Esophagus muscularis mucosa (tissue), 4 donors: ENCODE results near the gene FMN2.

Source experiments
- CTCF ChIP-seq, 3 experiments: fragments of 200-600 bp in 2 of 3; fragments of 450-650 bp in 1 of 3; sonication (generic) in 2 of 3; IDR thresholded peaks; one replicate each; pipeline ENCODE4 v1.5.1; 2017 to 2019; ENCODE audit warnings: antibody characterized with exemption in 3 of 3, mild to moderate bottlenecking in 2 of 3, moderate library complexity in 1 of 3
- EP300 ChIP-seq: sonication (generic); formaldehyde crosslinking; IDR thresholded peaks from one replicate; pipeline ENCODE4 v1.6.1; 2017; ENCODE audit warnings: antibody characterized with exemption
- POLR2A ChIP-seq: fragments of 450-650 bp; IDR thresholded peaks from one replicate; pipeline ENCODE4 v1.6.1; 2017; ENCODE audit warnings: antibody characterized with exemption, moderate library complexity, mild to moderate bottlenecking, low read depth
- POLR2AphosphoS5 ChIP-seq, 2 donors: sonication (generic); formaldehyde crosslinking; IDR thresholded peaks; one replicate each; pipeline ENCODE4 v1.6.1; 2017; ENCODE audit warnings: antibody characterized with exemption in 2 of 2

GRCh38 chr1:240312872-240313271 is 221.2 kb downstream of the FMN2 start:
- TF ChIP-seq CTCF (IDR thresholded peaks at IDR 0.05) (no peak), POLR2A (no peak), POLR2AphosphoS5 (IDR thresholded peaks at IDR 0.05) (no peak), EP300 (no peak)
